ENCODE measurements around the gene EMC8.

Gene EMC8

GRCh38 chr16:85816159-85816558 lies 16.8 kb upstream of the EMC8 start:
- Histone ChIP-seq H3K4me1 (ENCODE audit: control insufficient read depth, insufficient read depth, low read length) (no peaks in the 10 kb centered on the region), H3K36me3 (ENCODE audit: control insufficient read depth in 2 of 2, insufficient read depth in 1 of 2, low read length in 2 of 2) (no peaks in the 10 kb centered on the region), H3K4me3 (ENCODE audit: low read depth, low read length) (no peak overlapping the region), H3K27ac (ENCODE audit: extremely low read depth, low read depth, low read length) (no peak overlapping the region), H3K9me3 (ENCODE audit: control insufficient read depth, insufficient read depth, low read depth, low read length) (no peaks in the 10 kb centered on the region)
- no peak for TF ChIP-seq HIC1 (tag by site-specific recombination; IDR thresholded peaks at IDR 0.05)
- no peak for TF ChIP-seq EGR2 (tag by site-specific recombination; IDR thresholded peaks at IDR 0.05; ENCODE audit: low read depth)
- TF ChIP-seq PRDM6 (tag by site-specific recombination; IDR thresholded peaks at IDR 0.05): no peak
- no peak for TF ChIP-seq BCL11B (tag by site-specific recombination; IDR thresholded peaks at IDR 0.05; ENCODE audit: low read depth)
- no peak for TF ChIP-seq ZBTB44 (tag by site-specific recombination; IDR thresholded peaks at IDR 0.05)
- TF ChIP-seq SCRT1 (tag by site-specific recombination; IDR thresholded peaks at IDR 0.05; ENCODE audit: borderline replicate concordance): no peak
- no peak for TF ChIP-seq ZNF266 (tag by site-specific recombination; IDR thresholded peaks at IDR 0.05; ENCODE audit: low read depth)
- TF ChIP-seq ZNF561 (tag by site-specific recombination; IDR thresholded peaks at IDR 0.05; ENCODE audit: borderline replicate concordance): no peak
- no peak for TF ChIP-seq ZNF24 (tag by site-specific recombination; IDR thresholded peaks at IDR 0.05)
- TF ChIP-seq KLF8 (tag by site-specific recombination; IDR thresholded peaks at IDR 0.05): no peak
- TF ChIP-seq MEIS1 (CRISPR knock-in tag; IDR thresholded peaks at IDR 0.05; ENCODE audit: borderline replicate concordance): no peak
- no peak for TF ChIP-seq ZNF670 (tag by site-specific recombination; IDR thresholded peaks at IDR 0.05; ENCODE audit: low read depth)
- no peak for TF ChIP-seq SETDB1 (IDR thresholded peaks at IDR 0.05; ENCODE audit: insufficient read length, low read length)
- no peak for TF ChIP-seq MYNN (tag by site-specific recombination; IDR thresholded peaks at IDR 0.05; ENCODE audit: borderline replicate concordance)
- no peak for TF ChIP-seq ZNF580 (tag by site-specific recombination; IDR thresholded peaks at IDR 0.05)
- TF ChIP-seq ZNF37A (tag by site-specific recombination; IDR thresholded peaks at IDR 0.05): no peak
- no peak for TF ChIP-seq ZNF10 (tag by site-specific recombination; IDR thresholded peaks at IDR 0.05)
- TF ChIP-seq ZNF560 (tag by site-specific recombination; IDR thresholded peaks at IDR 0.05; ENCODE audit: borderline replicate concordance): no peak
- TF ChIP-seq ZNF394 (tag by site-specific recombination; IDR thresholded peaks at IDR 0.05; ENCODE audit: borderline replicate concordance): no peak
- no peak for TF ChIP-seq ZNF175 (tag by site-specific recombination; IDR thresholded peaks at IDR 0.05)
- POLR2A ChIA-PET: no interaction called here
- CTCF ChIA-PET: interaction anchor here (0.7 to 1.1 kb wide), 3 partner anchors 147 to 228 kb away, joined by 3 to 4 read pairs (median 3); no protein-coding TSS in a partner anchor

Measured in HEK293 (cell line).